Measurements from ENCODE around the gene LAPTM4A.
"Not testable (repeated sequence)": the region's sequence is repeated elsewhere in the genome, so short reads cannot be mapped to it uniquely, and the experiment has no call there.

The LAPTM4A gene

GRCh38 chr2:20050104-20050645 is 1.3 kb downstream of the LAPTM4A start:
- DNase-seq: peak; percentile 63

GRCh38 chr2:20049637-20050036 is 1.8 kb downstream of the LAPTM4A start:
- peak; percentile 13 for DNase-seq

- no peak for DNase-seq
Observed at GRCh38 chr2:20048488-20049448, 2.7 kb downstream of the LAPTM4A start.

GRCh38 chr2:20045712-20046292 is 5.6 kb downstream of the LAPTM4A start:
- not testable (repeated sequence) for DNase-seq

- no peak for DNase-seq
Observed at GRCh38 chr2:20044778-20045177, 6.7 kb downstream of the LAPTM4A start.

GRCh38 chr2:20042531-20042930 is 8.9 kb downstream of the LAPTM4A start:
- DNase-seq: no peak

- DNase-seq: peak; percentile 55
Observed at GRCh38 chr2:20040489-20041172, 10.8 kb downstream of the LAPTM4A start.

GRCh38 chr2:20037660-20038059 is 13.8 kb downstream of the LAPTM4A start:
- DNase-seq: no peak

- DNase-seq: no peak
Observed at GRCh38 chr2:20035955-20036666, 15.3 kb downstream of the LAPTM4A start.

GRCh38 chr2:20034821-20035220 is 16.6 kb downstream of the LAPTM4A start:
- no peak for DNase-seq

- no peak for DNase-seq
Observed at GRCh38 chr2:20034218-20034617, 17.2 kb downstream of the LAPTM4A start.

- no peak for DNase-seq
Observed at GRCh38 chr2:20033322-20033721, 18.1 kb downstream of the LAPTM4A start.

GRCh38 chr2:20030224-20030623 is 21.2 kb downstream of the LAPTM4A start:
- DNase-seq: no peak

- peak; percentile 16 for DNase-seq
Observed at GRCh38 chr2:20027705-20028434, 23.6 kb downstream of the LAPTM4A start.

GRCh38 chr2:20027260-20027677 is 24.2 kb downstream of the LAPTM4A start:
- DNase-seq: peak; percentile 23

GRCh38 chr2:20025065-20025786 is 26.2 kb downstream of the LAPTM4A start:
- DNase-seq: no peak

GRCh38 chr2:20023688-20024087 is 27.7 kb downstream of the LAPTM4A start:
- no peak for DNase-seq

- no peak for DNase-seq
Observed at GRCh38 chr2:20021405-20022009, 29.9 kb downstream of the LAPTM4A start.

GRCh38 chr2:20019747-20020146 is 31.7 kb downstream of the LAPTM4A start:
- DNase-seq: no peak

GRCh38 chr2:20018601-20019152 is 32.8 kb downstream of the LAPTM4A start:
- no peak for DNase-seq
